Stomach (tissue), 9 donors: ENCODE measurements around the gene SFMBT1. TPM values are rescaled to one million over a fixed set of nuclear protein-coding genes. Genes with fewer than 3 reads are reported as not detected.

ENCODE experiments used
- DNase-seq, 2 donors: peaks; one replicate each; pipeline versions ENCODE4 v3.0.0 to v3.0.0-alpha.2; 2013 to 2019
- H3K27ac ChIP-seq, 5 donors: fragments of 200-600 bp in 4 of 5; sonication (generic) in 4 of 5; one replicate each; pipeline ENCODE4 v1.5.1; 2013 to 2019; ENCODE audit warnings: mild to moderate bottlenecking in 1 of 5, moderate library complexity in 1 of 5
- H3K27me3 ChIP-seq, 3 donors: fragments of 200-600 bp; sonication (generic); one replicate each; pipeline ENCODE4 v1.5.1; 2017 to 2019; ENCODE audit warnings: mixed run types in 1 of 3
- H3K36me3 ChIP-seq, 4 donors: fragments of 200-600 bp; sonication (generic); 1 replicate in 3 of 4; 2 replicates in 1 of 4; pipeline ENCODE4 v1.5.1; 2016 to 2019
- H3K4me1 ChIP-seq, 4 donors: fragments of 200-600 bp; sonication (generic); one replicate each; pipeline ENCODE4 v1.5.1; 2016 to 2019
- H3K4me3 ChIP-seq, 4 donors: fragments of 200-600 bp; sonication (generic) in 3 of 4; one replicate each; pipeline ENCODE4 v1.5.1; 2016 to 2019; ENCODE audit warnings: mild to moderate bottlenecking in 1 of 4
- H3K9me3 ChIP-seq, 4 donors: fragments of 200-600 bp; sonication (generic); one replicate each; pipeline ENCODE4 v1.5.1; 2016 to 2019
- EP300 ChIP-seq: sonication (generic); formaldehyde crosslinking; IDR thresholded peaks from one replicate; pipeline ENCODE4 v1.6.1; 2017; ENCODE audit warnings: antibody characterized with exemption
- POLR2A ChIP-seq, 4 donors: fragments of 450-650 bp; IDR thresholded peaks; one replicate each; pipeline ENCODE4 v1.6.1; 2016; ENCODE audit warnings: antibody characterized with exemption in 4 of 4, control low read depth in 2 of 4, mild to moderate bottlenecking in 1 of 4, moderate library complexity in 1 of 4
- POLR2AphosphoS5 ChIP-seq, 3 donors: sonication (generic); formaldehyde crosslinking; IDR thresholded peaks; one replicate each; pipeline ENCODE4 v1.6.1; 2016; ENCODE audit warnings: antibody characterized with exemption in 3 of 3
- WGBS, 5 donors: extraction: QIAGEN DNeasy Blood & Tissue Kit in 3 of 5; methylation state at CpG; one replicate each; pipeline versions ENCODE4 v1.1.5 to v1.1.7; 2013 to 2018; 5-methylcytosine and 5-hydroxymethylcytosine counted together
- intact Hi-C: fragments of 100-400 bp; cut with DNase I; formaldehyde crosslinking; loops from one replicate; pipeline ENCODE4 v1.15.1; 2023; ENCODE audit warnings: low total_unique reads
- polyA plus RNA-seq, 3 donors: library from polyadenylated mRNA; stranded (reverse); fragments of 200-250 nt; gene quantifications; one replicate each; pipeline ENCODE4 v1.2.3, GENCODE V29; 2013
- total RNA-seq, 5 donors: library from RNA; depleted of rRNA; stranded (reverse); fragments of >200 nt; gene quantifications; one replicate each; pipeline versions ENCODE4 v1.1.0 to v1.2.3, GENCODE V29; 2014 to 2016
- TF ChIP-seq, protein P1 (sequence below), 7 experiments: fragments of 450-650 bp in 4 of 7; fragments of 200-600 bp in 3 of 7; sonication (generic) in 3 of 7; IDR thresholded peaks; one replicate each; pipeline ENCODE4 v1.5.1; 2016 to 2019; ENCODE audit warnings: antibody characterized with exemption in 7 of 7, control low read depth in 2 of 7, mild to moderate bottlenecking in 1 of 7
- donor health status: healthy with polysubstance abuse.
- donor health status: Bipolar disorder and iron deficiency.
- donor health status: healthy.

Gene SFMBT1
- total and polyA plus RNA-seq, 8 donors = 2.7 to 29.4 (median 6.5) TPM

DNA sequence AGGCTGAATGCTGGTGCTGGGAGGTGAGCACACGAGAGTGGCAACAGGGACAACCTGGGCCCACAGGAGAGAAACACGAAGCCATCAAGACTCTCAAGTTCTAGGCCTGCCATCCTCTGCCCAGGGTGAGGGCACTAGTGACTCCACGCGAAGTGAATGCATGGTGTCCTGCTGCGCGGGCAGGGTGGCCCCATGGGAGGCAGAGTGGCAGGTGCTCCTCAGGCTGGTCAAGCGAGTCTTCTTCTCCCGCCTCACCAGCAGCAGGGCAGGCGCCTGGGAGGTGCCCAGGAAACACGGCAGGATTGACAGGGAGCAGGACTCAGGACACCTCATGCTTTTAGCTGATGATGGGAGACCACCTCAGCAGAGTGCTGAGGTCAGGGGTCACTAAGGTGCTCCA, 175.4 kb downstream of the SFMBT1 start:
- no peaks in the 10 kb centered on the region for H3K27me3 ChIP-seq
- peaks cover 0 to 28% (median 6%) of the 10 kb centered on the region in 4 donors for H3K4me1 ChIP-seq
- 93 to 98% (median 97%) methylated on average over 10 of the region's 10 CpGs for WGBS, 5 donors
- DNase-seq = no peak
- intact Hi-C loops = no loop called here
- peaks cover 0 to 3% (median 0%) of the 10 kb centered on the region in 4 donors for H3K36me3 ChIP-seq
- TF ChIP-seq POLR2AphosphoS5 (IDR thresholded peaks at IDR 0.05) (no peak), POLR2A (IDR thresholded peaks at IDR 0.05) (no peak), EP300 (no peak)
- TF ChIP-seq, protein P1, sequence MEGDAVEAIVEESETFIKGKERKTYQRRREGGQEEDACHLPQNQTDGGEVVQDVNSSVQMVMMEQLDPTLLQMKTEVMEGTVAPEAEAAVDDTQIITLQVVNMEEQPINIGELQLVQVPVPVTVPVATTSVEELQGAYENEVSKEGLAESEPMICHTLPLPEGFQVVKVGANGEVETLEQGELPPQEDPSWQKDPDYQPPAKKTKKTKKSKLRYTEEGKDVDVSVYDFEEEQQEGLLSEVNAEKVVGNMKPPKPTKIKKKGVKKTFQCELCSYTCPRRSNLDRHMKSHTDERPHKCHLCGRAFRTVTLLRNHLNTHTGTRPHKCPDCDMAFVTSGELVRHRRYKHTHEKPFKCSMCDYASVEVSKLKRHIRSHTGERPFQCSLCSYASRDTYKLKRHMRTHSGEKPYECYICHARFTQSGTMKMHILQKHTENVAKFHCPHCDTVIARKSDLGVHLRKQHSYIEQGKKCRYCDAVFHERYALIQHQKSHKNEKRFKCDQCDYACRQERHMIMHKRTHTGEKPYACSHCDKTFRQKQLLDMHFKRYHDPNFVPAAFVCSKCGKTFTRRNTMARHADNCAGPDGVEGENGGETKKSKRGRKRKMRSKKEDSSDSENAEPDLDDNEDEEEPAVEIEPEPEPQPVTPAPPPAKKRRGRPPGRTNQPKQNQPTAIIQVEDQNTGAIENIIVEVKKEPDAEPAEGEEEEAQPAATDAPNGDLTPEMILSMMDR (IDR thresholded peaks at IDR 0.05) = no peak
- H3K27ac ChIP-seq = no peak overlapping the region
- no peak overlapping the region for H3K4me3 ChIP-seq
- no peaks in the 10 kb centered on the region for H3K9me3 ChIP-seq

DNA sequence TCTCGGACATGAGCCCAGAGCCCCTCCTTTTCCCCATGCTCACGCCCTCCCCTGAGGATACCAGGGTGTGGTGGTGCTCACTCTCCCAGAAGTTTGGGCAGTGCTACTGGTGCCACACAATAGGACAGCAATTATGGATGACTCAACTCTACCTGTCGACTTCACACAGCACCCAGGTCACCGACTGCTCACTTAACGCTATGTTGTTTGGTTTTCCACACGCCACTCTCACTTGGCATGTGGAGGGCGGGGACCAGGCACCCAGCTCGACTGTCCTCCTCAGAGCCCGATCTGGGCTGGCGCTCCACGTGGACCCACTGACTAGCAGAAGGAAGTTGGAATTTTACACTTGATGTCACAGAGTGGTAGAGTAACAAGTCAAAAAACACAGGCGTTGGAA, 179.4 kb downstream of the SFMBT1 start:
- DNase-seq = no peak
- WGBS, 5 donors = 91 to 94% (median 94%) methylated on average over 12 of the region's 12 CpGs
- no peaks in the 10 kb centered on the region for H3K4me1 ChIP-seq
- H3K36me3 ChIP-seq = peaks cover 0 to 6% (median 2%) of the 10 kb centered on the region in 4 donors
- intact Hi-C loops = no loop called here
- no peak overlapping the region for H3K27ac ChIP-seq
- no peaks in the 10 kb centered on the region for H3K9me3 ChIP-seq
- TF ChIP-seq, protein P1 (IDR thresholded peaks at IDR 0.05) = no peak
- TF ChIP-seq EP300 (no peak), POLR2A (IDR thresholded peaks at IDR 0.05) (no peak), POLR2AphosphoS5 (IDR thresholded peaks at IDR 0.05) (no peak)
- H3K27me3 ChIP-seq = no peaks in the 10 kb centered on the region
- H3K4me3 ChIP-seq = no peak overlapping the region

DNA sequence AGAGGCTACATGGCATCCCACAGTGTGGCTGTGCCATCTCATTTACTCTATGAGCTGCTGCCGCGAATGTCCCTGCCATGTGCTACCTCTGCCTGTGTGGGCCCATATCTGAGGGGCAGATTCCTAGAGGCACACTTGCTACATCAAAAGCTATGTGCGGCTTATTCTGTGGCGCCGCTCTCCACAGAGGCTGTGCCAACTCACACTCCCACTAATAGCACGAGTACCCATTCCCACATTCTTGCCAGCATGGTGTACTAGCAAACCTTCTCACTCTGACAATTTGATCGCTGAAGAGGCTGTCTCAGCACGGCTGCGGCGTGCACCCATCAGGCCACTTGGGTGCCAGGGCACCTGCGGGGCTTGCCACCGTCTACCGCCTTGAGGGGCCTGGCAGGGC, 179.9 kb downstream of the SFMBT1 start:
- H3K4me3 ChIP-seq = no peak overlapping the region
- H3K27me3 ChIP-seq = no peaks in the 10 kb centered on the region
- intact Hi-C loops = no loop called here
- H3K4me1 ChIP-seq = no peaks in the 10 kb centered on the region
- no peak for TF ChIP-seq EP300
- TF ChIP-seq, protein P1 (IDR thresholded peaks at IDR 0.05) = no peak
- TF ChIP-seq POLR2AphosphoS5 (IDR thresholded peaks at IDR 0.05) = no peak
- TF ChIP-seq POLR2A (IDR thresholded peaks at IDR 0.05) = no peak
- peaks cover 0 to 9% (median 2%) of the 10 kb centered on the region in 4 donors for H3K36me3 ChIP-seq
- no peak overlapping the region for H3K27ac ChIP-seq
- 96 to 98% (median 97%) methylated on average over 13 of the region's 13 CpGs for WGBS, 5 donors
- no peak for DNase-seq
- H3K9me3 ChIP-seq = no peaks in the 10 kb centered on the region

DNA sequence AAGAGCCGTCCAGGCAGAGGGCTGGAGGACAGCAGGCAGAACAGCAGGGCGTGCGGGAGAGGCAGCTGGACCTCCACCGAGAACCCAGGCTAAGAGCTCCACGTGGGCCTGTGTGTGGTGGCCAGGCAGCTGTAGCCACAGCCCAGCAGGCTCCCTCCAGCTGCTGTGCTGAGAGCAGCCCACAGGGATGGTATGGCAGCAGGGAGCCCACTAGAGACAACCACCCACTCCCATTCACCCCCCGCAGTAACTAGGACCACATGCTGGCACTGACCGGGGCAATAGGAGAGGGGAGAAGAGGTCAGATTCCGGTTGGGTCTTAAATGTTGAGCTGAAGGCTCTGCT, 185.5 kb downstream of the SFMBT1 start:
- peaks cover 0 to 5% (median 0%) of the 10 kb centered on the region in 4 donors for H3K4me1 ChIP-seq
- H3K9me3 ChIP-seq = no peaks in the 10 kb centered on the region
- 79 to 90% (median 83%) methylated on average over 8 of the region's 8 CpGs for WGBS, 5 donors
- intact Hi-C loops = no loop called here
- TF ChIP-seq POLR2AphosphoS5 (IDR thresholded peaks at IDR 0.05) (no peak), EP300 (no peak), POLR2A (IDR thresholded peaks at IDR 0.05) (no peak)
- TF ChIP-seq, protein P1 (IDR thresholded peaks at IDR 0.05) = no peak
- DNase-seq = no peak
- H3K36me3 ChIP-seq = peaks cover 0 to 21% (median 4%) of the 10 kb centered on the region in 4 donors
- H3K4me3 ChIP-seq = no peak overlapping the region
- H3K27me3 ChIP-seq = no peaks in the 10 kb centered on the region
- H3K27ac ChIP-seq = no peak overlapping the region
